A549 (cell line): ENCODE results near the gene HDAC5.

Experiments used
- CEBPB ChIP-seq, 2 experiments: fragments of >200 bp in 1 of 2; sonication (Bioruptor Twin) in 1 of 2; formaldehyde crosslinking in 1 of 2; IDR thresholded peaks; 2 replicates each; pipeline ENCODE4 v1.6.1; 2012 to 2016
- CTCF ChIP-seq: fragments of >200 bp; sonication (Bioruptor Twin); formaldehyde crosslinking; IDR thresholded peaks from 3 replicates; pipeline ENCODE4 v1.5.1; 2016
- EP300 ChIP-seq, 2 experiments: fragments of >200 bp; sonication (Bioruptor Twin); formaldehyde crosslinking; IDR thresholded peaks; 2 replicates in 1 of 2; 3 replicates in 1 of 2; pipeline ENCODE4 v1.6.1; 2016 to 2017
- ESRRA ChIP-seq: fragments of 150-350 bp; IDR thresholded peaks from 2 replicates; pipeline ENCODE4 v1.6.1; 2014; ENCODE audit warnings: mild to moderate bottlenecking, low read length, borderline replicate concordance
- GATA3 ChIP-seq: IDR thresholded peaks from 2 replicates; pipeline ENCODE4 v1.6.1; 2012; ENCODE audit warnings: borderline replicate concordance
- JUN ChIP-seq, 2 experiments: fragments of >200 bp; sonication (Bioruptor Twin); formaldehyde crosslinking; IDR thresholded peaks; 2 replicates in 1 of 2; 3 replicates in 1 of 2; pipeline ENCODE4 v1.6.1; 2016 to 2017
- KDM1A ChIP-seq: fragments of 200-600 bp; sonication (generic); IDR thresholded peaks from 2 replicates; pipeline ENCODE4 v1.6.1; 2016; ENCODE audit warnings: low read depth, mild to moderate bottlenecking
- MAX ChIP-seq: IDR thresholded peaks from 2 replicates; pipeline ENCODE4 v1.6.1; 2012
- NR3C1 ChIP-seq: fragments of >200 bp; sonication (Bioruptor Twin); formaldehyde crosslinking; IDR thresholded peaks from 3 replicates; pipeline ENCODE4 v1.6.1; 2017
- POLR2A ChIP-seq: IDR thresholded peaks from 2 replicates; pipeline ENCODE4 v1.6.1; 2012; ENCODE audit warnings: mild to moderate bottlenecking, low read length
- RAD21 ChIP-seq, 2 experiments: fragments of >200 bp in 1 of 2; sonication (Bioruptor Twin) in 1 of 2; formaldehyde crosslinking in 1 of 2; IDR thresholded peaks in 1 of 2; conservative IDR thresholded peaks in 1 of 2; 2 replicates in 1 of 2; 3 replicates in 1 of 2; pipeline ENCODE4 v1.6.1; 2012 to 2018; ENCODE audit warnings: inconsistent platforms in 1 of 2
- RARB ChIP-seq: fragments of 250-450 bp; sonication (Bioruptor Pico); IDR thresholded peaks from 2 replicates; pipeline ENCODE4 v1.8.0; 2021; ENCODE audit warnings: mild to moderate bottlenecking, moderate library complexity
- USF2 ChIP-seq: fragments of 450-650 bp; IDR thresholded peaks from 2 replicates; pipeline ENCODE4 v1.6.1; 2014; ENCODE audit warnings: antibody characterized with exemption

GRCh38 chr17:44105483-44105882 is 18.0 kb downstream of the HDAC5 start:
- TF ChIP-seq NR3C1 (no peak), KDM1A (no peak), CTCF (no peak), CEBPB (IDR thresholded peaks at IDR 0.05) (no peak), USF2 (no peak), EP300 (IDR thresholded peaks at IDR 0.05) (no peak), POLR2A (no peak), GATA3 (no peak), RAD21 (conservative IDR thresholded peaks at IDR 0.05 in 1 of 2, IDR thresholded peaks at IDR 0.05 in 1 of 2) (no peak), MAX (no peak), ESRRA (no peak), RARB (no peak), JUN (IDR thresholded peaks at IDR 0.05) (no peak)
